ENCODE results near the gene PCDH19. TPM values are rescaled to one million over a fixed set of nuclear protein-coding genes. Genes with fewer than 3 reads are reported as not detected.

The PCDH19 gene
- total and polyA plus RNA-seq, 11 donors, result 0.15 to 2.2 (median 0.63) TPM

GRCh38 chrX:100379388-100379986, 30.6 kb downstream of the PCDH19 start:
- intact Hi-C loops (cut with DNase I), result no loop called here
- WGBS, 4 donors, result 8 to 16% (median 13%) methylated on average over 7 of the region's 7 CpGs
- no peak for ATAC-seq

GRCh38 chrX:100377826-100378225, 32.2 kb downstream of the PCDH19 start:
- Histone ChIP-seq H3K4me1 (no peaks in the 10 kb centered on the region), H3K36me3 (no peaks in the 10 kb centered on the region), H3K27ac (no peak overlapping the region), H3K27me3 (peaks cover 0 to 12% (median 0%) of the 10 kb centered on the region in 9 donors), H3K4me3 (no peak overlapping the region), H3K9me3 (no peaks in the 10 kb centered on the region)
- ATAC-seq (no peak), DNase-seq (no peak)
- WGBS, 4 donors, result 83 to 96% (median 91%) methylated on average over 5 of the region's 5 CpGs
- intact Hi-C loops (cut with DNase I), result no loop called here
- TF ChIP-seq CTCF (IDR thresholded peaks at IDR 0.05) (no peak), POLR2A (IDR thresholded peaks at IDR 0.05) (no peak)

More at GRCh38 chrX:100379388-100379986, 30.6 kb downstream of the PCDH19 start:
- Histone ChIP-seq H3K9me3 (no peaks in the 10 kb centered on the region), H3K36me3 (no peaks in the 10 kb centered on the region), H3K27me3 (peaks cover 0 to 11% (median 0%) of the 10 kb centered on the region in 9 donors), H3K4me1 (no peaks in the 10 kb centered on the region), H3K27ac (no peak overlapping the region), H3K4me3 (no peak overlapping the region)
- DNase-seq, result no peak
- TF ChIP-seq POLR2A (IDR thresholded peaks at IDR 0.05), result no peak
- peak in 11 of 12 donors; percentile 19 to 51 (median 36) for TF ChIP-seq CTCF (IDR thresholded peaks at IDR 0.05)

GRCh38 chrX:100376576-100376975, 33.5 kb downstream of the PCDH19 start:
- H3K4me3 ChIP-seq, result no peak overlapping the region
- ATAC-seq (no peak), DNase-seq (no peak)
- no peaks in the 10 kb centered on the region for H3K36me3 ChIP-seq
- H3K27ac ChIP-seq, result no peak overlapping the region
- intact Hi-C loops (cut with DNase I), result no loop called here
- H3K27me3 ChIP-seq, result peaks cover 0 to 18% (median 0%) of the 10 kb centered on the region in 9 donors
- no peaks in the 10 kb centered on the region for H3K9me3 ChIP-seq
- no peak for TF ChIP-seq CTCF (IDR thresholded peaks at IDR 0.05)
- TF ChIP-seq POLR2A (IDR thresholded peaks at IDR 0.05), result no peak
- no peaks in the 10 kb centered on the region for H3K4me1 ChIP-seq

GRCh38 chrX:100373673-100374072, 36.4 kb downstream of the PCDH19 start:
- intact Hi-C loops (cut with DNase I), result no loop called here
- H3K9me3 ChIP-seq, result no peaks in the 10 kb centered on the region
- no peak overlapping the region for H3K4me3 ChIP-seq
- 43 to 63% (median 48%) methylated on average over 2 of the region's 2 CpGs for WGBS, 4 donors
- no peak overlapping the region for H3K27ac ChIP-seq
- no peak for ATAC-seq
- TF ChIP-seq POLR2A (IDR thresholded peaks at IDR 0.05) (no peak), CTCF (IDR thresholded peaks at IDR 0.05) (no peak)
- H3K27me3 ChIP-seq, result peaks cover 0 to 15% (median 0%) of the 10 kb centered on the region in 9 donors
- no peaks in the 10 kb centered on the region for H3K4me1 ChIP-seq
- H3K36me3 ChIP-seq, result no peaks in the 10 kb centered on the region
- DNase-seq, result no peak

All from heart left ventricle (tissue), 16 donors.